Raji (cell line): ENCODE results near the gene SORCS2.

Source experiments
- POLR2A ChIP-seq: IDR thresholded peaks from 2 replicates; pipeline ENCODE4 v1.6.1; 2011; ENCODE audit warnings: low read depth, low read length, control low read depth; ENCODE audit not compliant: insufficient read depth

The SORCS2 gene

GRCh38 chr4:7660176-7661039, 468.1 kb downstream of the SORCS2 start:
- no peak for TF ChIP-seq POLR2A

- no peak for TF ChIP-seq POLR2A
These were observed 468.9 kb downstream of the SORCS2 start for GRCh38 chr4:7661066-7661748.

GRCh38 chr4:7661846-7662506, 469.6 kb downstream of the SORCS2 start:
- no peak for TF ChIP-seq POLR2A

DNA sequence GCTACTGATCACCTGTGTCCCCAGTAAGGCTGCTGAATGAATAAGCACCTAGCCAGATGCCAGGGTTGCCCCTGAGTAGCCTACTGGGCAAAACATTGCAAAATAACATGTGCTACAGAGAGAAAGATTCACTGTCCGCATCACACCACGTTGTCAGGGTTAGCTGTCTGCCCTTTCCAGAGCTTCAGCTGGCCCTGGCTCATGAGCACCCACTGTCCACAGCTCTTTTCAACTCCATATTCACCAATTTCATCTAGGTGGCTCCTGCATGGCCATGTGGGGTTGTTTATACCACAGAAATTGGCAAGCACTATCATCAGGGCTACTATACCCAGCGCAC, 470.1 kb downstream of the SORCS2 start:
- no peak for TF ChIP-seq POLR2A

DNA sequence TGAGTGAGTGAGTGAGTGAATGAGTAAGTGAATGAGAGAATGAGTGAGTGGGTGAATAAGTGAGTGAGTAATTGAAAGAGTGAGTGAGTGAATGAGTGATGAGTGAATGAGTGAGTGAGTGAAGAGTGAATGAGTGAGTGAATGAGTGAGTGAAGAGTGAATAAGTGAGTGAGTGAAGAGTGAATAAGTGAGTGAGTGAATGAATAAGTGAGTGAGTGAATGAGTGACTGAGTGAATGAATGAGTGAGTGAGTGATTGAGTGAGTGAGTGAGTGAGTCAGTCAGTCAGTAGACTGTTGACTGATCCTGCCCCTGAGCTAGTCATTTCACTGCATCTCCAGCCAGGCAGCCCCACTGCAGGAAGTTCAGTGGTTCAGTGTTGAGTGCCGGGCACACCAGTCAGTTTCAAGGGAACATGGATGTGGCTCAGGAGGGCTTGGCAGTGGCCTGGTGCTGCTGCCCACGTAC, 470.8 kb downstream of the SORCS2 start:
- TF ChIP-seq POLR2A, result no peak

DNA sequence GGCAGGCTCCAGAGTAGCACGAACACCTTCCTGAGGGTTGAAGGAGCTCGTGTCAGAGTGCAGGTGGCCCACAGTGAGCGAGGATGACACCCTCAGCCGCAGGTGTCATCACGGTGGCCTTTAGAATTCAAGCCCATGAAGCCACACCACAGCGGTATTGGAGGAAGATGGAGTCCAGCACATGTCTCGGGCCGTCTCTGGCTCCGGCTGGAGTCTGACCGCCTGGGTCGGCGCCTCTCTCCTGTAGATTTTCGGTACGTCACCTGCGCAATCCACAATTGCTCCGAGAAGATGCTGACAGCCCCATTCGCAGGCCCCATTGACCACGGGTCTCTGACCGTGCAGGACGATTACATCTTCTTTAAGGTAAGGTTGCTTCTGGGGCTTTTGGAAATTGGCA, 471.8 kb downstream of the SORCS2 start:
- no peak for TF ChIP-seq POLR2A

- TF ChIP-seq POLR2A, result no peak
These were observed 473.0 kb downstream of the SORCS2 start for GRCh38 chr4:7665321-7665720.

- TF ChIP-seq POLR2A, result no peak
These were observed 473.7 kb downstream of the SORCS2 start for GRCh38 chr4:7666011-7666410.

GRCh38 chr4:7666744-7667143, 474.4 kb downstream of the SORCS2 start:
- no peak for TF ChIP-seq POLR2A

DNA sequence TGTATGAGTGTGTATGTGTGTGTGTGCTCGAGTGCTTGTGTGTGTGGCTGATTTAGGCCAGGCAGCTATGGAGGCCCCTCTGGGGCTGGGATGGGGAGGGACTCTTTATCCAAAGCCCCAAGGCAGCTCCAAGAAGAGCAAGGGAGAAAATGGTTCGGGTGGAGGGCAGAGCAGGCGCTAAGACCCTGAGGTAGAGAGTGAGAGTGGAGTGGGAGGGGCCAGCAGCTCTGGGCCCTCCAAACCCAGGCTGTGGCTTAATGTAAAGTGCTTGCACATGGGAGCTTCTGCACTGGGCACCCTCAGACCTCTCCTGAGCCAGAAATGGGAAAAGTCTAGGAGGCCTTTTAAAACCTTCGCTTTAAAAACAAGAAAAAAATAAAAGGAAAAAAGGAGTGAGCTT, 475.9 kb downstream of the SORCS2 start:
- TF ChIP-seq POLR2A, result no peak

DNA sequence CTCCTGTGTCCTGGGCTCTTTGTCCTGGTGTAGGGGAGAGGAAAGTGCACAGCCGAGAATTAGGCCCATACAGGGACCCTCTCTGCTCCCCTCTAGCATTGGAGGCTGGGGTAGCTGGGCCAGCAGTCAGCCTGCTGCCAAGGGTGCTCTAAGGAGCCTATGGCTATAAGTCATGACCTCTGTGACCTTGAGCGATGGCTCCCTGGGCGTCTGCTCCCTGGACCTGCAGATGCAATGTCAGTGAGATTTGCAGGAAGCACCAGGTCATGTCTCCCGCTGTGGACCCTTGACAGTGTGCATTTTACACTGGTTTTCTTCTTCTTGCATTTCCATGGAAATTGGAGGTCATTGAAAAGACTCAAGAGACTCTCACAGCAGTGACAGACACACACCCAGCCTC, 476.5 kb downstream of the SORCS2 start:
- TF ChIP-seq POLR2A, result no peak

GRCh38 chr4:7672601-7673000, 480.3 kb downstream of the SORCS2 start:
- TF ChIP-seq POLR2A, result no peak

GRCh38 chr4:7673121-7673520, 480.8 kb downstream of the SORCS2 start:
- TF ChIP-seq POLR2A, result no peak

DNA sequence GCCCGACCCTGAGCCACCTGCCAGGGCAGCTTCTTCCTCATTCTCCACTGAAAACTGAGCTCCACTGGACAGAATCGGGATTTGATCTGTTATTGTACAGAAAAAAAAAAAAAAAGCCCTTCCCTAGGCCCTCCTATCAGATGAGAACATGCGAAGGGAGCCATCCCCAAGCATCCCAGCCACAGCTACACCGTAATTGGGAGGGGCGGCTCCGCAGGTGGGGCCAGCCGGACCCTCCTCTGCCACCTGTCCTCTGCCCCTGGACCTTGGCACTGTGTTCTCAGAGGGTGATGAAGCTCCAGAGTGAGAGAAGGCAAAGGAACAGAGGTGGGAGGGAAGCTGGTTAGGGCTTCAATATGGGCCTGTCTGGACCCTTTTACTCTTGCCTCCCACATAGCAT, 482.4 kb downstream of the SORCS2 start:
- no peak for TF ChIP-seq POLR2A

GRCh38 chr4:7675136-7675535, 482.8 kb downstream of the SORCS2 start:
- TF ChIP-seq POLR2A, result no peak

GRCh38 chr4:7675612-7676320, 483.4 kb downstream of the SORCS2 start:
- no peak for TF ChIP-seq POLR2A

DNA sequence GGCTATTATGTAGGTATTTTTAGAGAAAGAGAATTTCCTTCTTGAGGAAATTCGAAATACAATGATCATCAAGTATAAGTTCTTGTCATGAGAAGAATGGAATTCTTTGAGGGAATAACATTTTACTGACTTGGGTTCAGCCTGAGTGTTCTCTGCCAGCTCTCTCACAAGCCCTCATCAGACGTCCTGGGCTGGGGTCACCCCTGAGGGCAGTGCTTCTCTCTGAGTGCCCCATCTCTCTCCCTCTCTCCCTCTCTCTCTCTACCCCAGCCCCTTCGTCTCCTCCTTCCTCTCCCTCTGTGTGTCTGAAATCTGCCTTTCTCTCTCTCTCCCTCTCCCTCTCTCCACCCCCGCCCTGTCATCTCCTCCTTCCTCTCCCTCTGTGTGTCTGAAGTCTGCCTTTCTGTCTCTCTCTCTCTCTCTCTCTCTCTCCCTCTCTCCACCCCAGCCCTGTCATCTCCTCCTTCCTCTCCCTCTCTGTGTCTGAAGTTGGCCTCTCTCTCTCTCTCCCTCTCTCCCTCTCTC, 484.1 kb downstream of the SORCS2 start:
- TF ChIP-seq POLR2A, result no peak
